Nephron progenitor cell (in vitro differentiated cells): ENCODE results near the gene UBE4B.
A peak's percentile ranks its signal among the peaks of the same experiment; 100 is the strongest.

Experiments used
- DNase-seq: peaks from one replicate; pipeline ENCODE4 v3.0.0; 2021
- H3K27ac Mint-ChIP-seq: 2 replicates; pipeline ENCODE4 v1.8.0; 2021; ENCODE audit warnings: mild to moderate bottlenecking, moderate library complexity, mixed read lengths
- H3K27me3 Mint-ChIP-seq: 2 replicates; pipeline ENCODE4 v1.8.0; 2021; ENCODE audit warnings: mild to moderate bottlenecking, low read depth, mixed read lengths; ENCODE audit not compliant: poor library complexity
- H3K36me3 Mint-ChIP-seq: 2 replicates; pipeline ENCODE4 v1.8.0; 2021; ENCODE audit warnings: low read depth, mixed read lengths
- H3K4me1 Mint-ChIP-seq: 2 replicates; pipeline ENCODE4 v1.8.0; 2021; ENCODE audit warnings: mixed read lengths
- H3K4me3 Mint-ChIP-seq: 2 replicates; pipeline ENCODE4 v1.8.0; 2021; ENCODE audit warnings: mild to moderate bottlenecking, moderate library complexity, mixed read lengths
- H3K9me3 Mint-ChIP-seq: 2 replicates; pipeline ENCODE4 v1.8.0; 2021; ENCODE audit warnings: mild to moderate bottlenecking, moderate library complexity, mixed read lengths
- TF ChIP-seq, protein P1 (sequence below): fragments of 200-600 bp; sonication (generic); IDR thresholded peaks from 2 replicates; pipeline ENCODE4 v1.5.0; 2021; ENCODE audit warnings: antibody characterized with exemption

Gene UBE4B

DNA sequence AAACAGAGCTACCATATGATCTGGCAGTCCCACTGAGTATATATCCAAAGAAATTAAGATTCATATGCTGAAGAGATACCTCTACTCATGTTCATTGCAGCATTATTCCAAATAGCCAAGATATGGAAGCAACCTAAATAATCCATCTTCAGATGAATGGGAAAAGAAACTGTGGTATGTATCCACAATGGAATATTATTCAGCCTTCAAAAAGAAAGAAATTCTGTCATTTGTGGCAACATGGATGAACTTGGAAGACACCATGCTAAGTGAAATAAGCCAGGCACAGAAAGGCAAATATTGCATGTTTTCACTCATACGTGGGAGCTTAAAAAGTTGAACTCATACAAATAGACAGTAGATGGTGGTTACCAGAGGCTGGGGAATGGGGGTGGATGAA lies 47.8 kb downstream of the UBE4B start:
- Mint-ChIP-seq H3K36me3 (peaks cover 67% of the 10 kb centered on the region), H3K27ac (no peak overlapping the region), H3K4me1 (no peaks in the 10 kb centered on the region), H3K9me3 (peaks cover 5% of the 10 kb centered on the region), H3K4me3 (no peak overlapping the region), H3K27me3 (peaks cover 4% of the 10 kb centered on the region)
- DNase-seq: no peak
- TF ChIP-seq, protein P1, sequence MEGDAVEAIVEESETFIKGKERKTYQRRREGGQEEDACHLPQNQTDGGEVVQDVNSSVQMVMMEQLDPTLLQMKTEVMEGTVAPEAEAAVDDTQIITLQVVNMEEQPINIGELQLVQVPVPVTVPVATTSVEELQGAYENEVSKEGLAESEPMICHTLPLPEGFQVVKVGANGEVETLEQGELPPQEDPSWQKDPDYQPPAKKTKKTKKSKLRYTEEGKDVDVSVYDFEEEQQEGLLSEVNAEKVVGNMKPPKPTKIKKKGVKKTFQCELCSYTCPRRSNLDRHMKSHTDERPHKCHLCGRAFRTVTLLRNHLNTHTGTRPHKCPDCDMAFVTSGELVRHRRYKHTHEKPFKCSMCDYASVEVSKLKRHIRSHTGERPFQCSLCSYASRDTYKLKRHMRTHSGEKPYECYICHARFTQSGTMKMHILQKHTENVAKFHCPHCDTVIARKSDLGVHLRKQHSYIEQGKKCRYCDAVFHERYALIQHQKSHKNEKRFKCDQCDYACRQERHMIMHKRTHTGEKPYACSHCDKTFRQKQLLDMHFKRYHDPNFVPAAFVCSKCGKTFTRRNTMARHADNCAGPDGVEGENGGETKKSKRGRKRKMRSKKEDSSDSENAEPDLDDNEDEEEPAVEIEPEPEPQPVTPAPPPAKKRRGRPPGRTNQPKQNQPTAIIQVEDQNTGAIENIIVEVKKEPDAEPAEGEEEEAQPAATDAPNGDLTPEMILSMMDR: no peak

- Mint-ChIP-seq H3K36me3 (peaks cover 65% of the 10 kb centered on the region), H3K27ac (peak overlapping the region; percentile 52), H3K9me3 (peaks cover 5% of the 10 kb centered on the region), H3K4me3 (no peak overlapping the region), H3K27me3 (no peaks in the 10 kb centered on the region), H3K4me1 (no peaks in the 10 kb centered on the region)
- DNase-seq: no peak
- TF ChIP-seq, protein P1: no peak
Observed at GRCh38 chr1:10082785-10083479, 50.2 kb downstream of the UBE4B start.

DNA sequence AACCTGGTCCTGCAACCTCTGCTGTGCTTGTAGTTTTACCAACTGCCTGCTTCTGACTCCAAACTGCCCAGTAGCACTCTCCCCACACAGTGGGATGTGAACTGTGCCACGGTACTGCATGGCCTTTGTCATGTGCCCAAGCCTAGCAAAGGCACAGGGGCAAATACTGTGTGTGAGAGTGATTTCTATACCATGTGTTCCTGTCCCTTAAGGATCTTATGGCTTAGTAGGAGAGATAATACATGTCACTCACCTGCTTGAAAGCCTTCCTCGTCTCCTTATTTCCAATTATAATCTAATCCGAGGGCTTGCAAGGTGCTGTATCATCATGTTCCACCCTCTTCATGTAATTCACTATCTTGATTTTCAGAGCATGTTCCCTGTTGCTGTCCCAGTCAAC lies 51.3 kb downstream of the UBE4B start:
- Mint-ChIP-seq H3K36me3 (peaks cover 59% of the 10 kb centered on the region), H3K27me3 (no peaks in the 10 kb centered on the region), H3K9me3 (peaks cover 5% of the 10 kb centered on the region), H3K27ac (peak overlapping the region; percentile 80), H3K4me3 (no peak overlapping the region), H3K4me1 (no peaks in the 10 kb centered on the region)
- TF ChIP-seq, protein P1: no peak
- DNase-seq: no peak

DNA sequence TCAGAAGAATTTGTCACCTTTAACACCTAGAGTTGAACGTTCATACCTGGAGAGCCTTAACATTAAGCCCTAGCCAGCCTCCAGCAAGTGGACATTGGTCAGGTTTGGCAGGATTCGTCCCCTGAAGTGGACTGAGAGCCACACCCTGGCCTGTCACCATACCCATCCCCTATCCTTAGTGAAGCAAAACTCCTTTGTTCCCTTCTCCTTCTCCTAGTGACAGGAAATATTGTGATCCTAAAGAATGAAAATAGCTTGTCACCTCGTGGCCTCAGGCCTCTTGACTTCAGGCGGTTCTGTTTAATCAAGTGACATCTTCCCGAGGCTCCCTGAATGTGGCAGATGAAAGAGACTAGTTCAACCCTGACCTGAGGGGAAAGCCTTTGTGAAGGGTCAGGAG lies 52.3 kb downstream of the UBE4B start:
- H3K27ac Mint-ChIP-seq: peak overlapping the region; percentile 14
- H3K27me3 Mint-ChIP-seq: no peaks in the 10 kb centered on the region
- TF ChIP-seq, protein P1: no peak
- no peak overlapping the region for H3K4me3 Mint-ChIP-seq
- no peak for DNase-seq
- H3K9me3 Mint-ChIP-seq: no peaks in the 10 kb centered on the region
- H3K36me3 Mint-ChIP-seq: peaks cover 54% of the 10 kb centered on the region
- H3K4me1 Mint-ChIP-seq: no peaks in the 10 kb centered on the region

- TF ChIP-seq, protein P1: no peak
- no peak for DNase-seq
- Mint-ChIP-seq H3K36me3 (peaks cover 40% of the 10 kb centered on the region), H3K27ac (no peak overlapping the region), H3K4me3 (no peak overlapping the region), H3K27me3 (no peaks in the 10 kb centered on the region), H3K9me3 (no peaks in the 10 kb centered on the region), H3K4me1 (no peaks in the 10 kb centered on the region)
Observed at GRCh38 chr1:10087210-10087609, 54.5 kb downstream of the UBE4B start.

DNA sequence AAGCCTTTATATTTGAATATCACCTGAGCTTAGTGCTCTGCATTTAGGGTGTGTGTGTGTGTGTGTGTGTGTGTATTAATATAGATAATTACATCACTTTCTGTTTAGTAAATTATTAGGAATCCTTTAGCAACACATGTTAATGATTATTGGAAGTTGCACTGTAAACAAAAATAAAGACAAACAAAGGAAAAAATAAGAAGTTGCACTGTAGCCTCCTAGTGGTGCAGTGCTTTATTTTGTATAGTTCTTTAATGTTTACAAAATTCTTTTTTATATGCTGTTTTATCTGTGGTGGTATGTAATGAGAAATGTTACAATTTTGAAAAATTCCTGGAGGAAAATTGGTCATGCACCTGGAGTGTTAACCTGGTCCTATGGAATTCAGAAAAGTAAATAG lies 69.2 kb downstream of the UBE4B start:
- no peak overlapping the region for H3K27ac Mint-ChIP-seq
- DNase-seq: no peak
- peaks cover 5% of the 10 kb centered on the region for H3K4me1 Mint-ChIP-seq
- no peaks in the 10 kb centered on the region for H3K9me3 Mint-ChIP-seq
- H3K27me3 Mint-ChIP-seq: no peaks in the 10 kb centered on the region
- H3K36me3 Mint-ChIP-seq: peaks cover 67% of the 10 kb centered on the region
- no peak overlapping the region for H3K4me3 Mint-ChIP-seq
- TF ChIP-seq, protein P1: no peak
